HCT116 (cell line): Measurements from ENCODE around the gene CPEB2. TPM values are rescaled to one million over a fixed set of nuclear protein-coding genes. Genes with fewer than 3 reads are reported as not detected.

ENCODE experiments used
- ATAC-seq: fragments of 200-7000 bp; cut with Tn5 transposase; 2 replicates; pipeline ENCODE4 v1.9.1; 2020; ENCODE audit warnings: mild to moderate bottlenecking, moderate library complexity
- BruUV-seq: library from RNA; stranded (reverse); fragments of 400-500 nt; replicated peaks from 2 replicates; lab custom pipeline; 2021; lab: Mats Ljungman, UMichigan
- CTCF ChIA-PET: fragments of 300-600 bp; sonication (Branson Sonifier 250); formaldehyde crosslinking; loops from one replicate; lab custom pipeline; 2021; ENCODE audit warnings: antibody characterized with exemption; lab: Charles Lee
- POLR2A ChIA-PET: fragments of 300-600, 350-600 bp; sonication (Branson Sonifier 250); formaldehyde crosslinking; loops from one replicate; lab custom pipeline; 2021; ENCODE audit warnings: antibody characterized with exemption; lab: Charles Lee
- RAD21 ChIA-PET, 2 experiments: fragments of 300-600 bp; sonication (Branson Sonifier 250); formaldehyde crosslinking; loops; one replicate each; lab custom pipeline; 2023; ENCODE audit warnings: low total read pairs in 2 of 2; ENCODE audit not compliant: uncharacterized antibody in 2 of 2, unreplicated experiment in 2 of 2, low non-redundant PET in 1 of 2; lab: Charles Lee
- DNase-seq: peaks from one replicate; pipeline ENCODE4 v3.0.0-alpha.2; 2010; ENCODE audit warnings: low read depth, low spot score
- H2AFZ ChIP-seq: fragments of 200-600 bp; shearing (Covaris generic), sonication (generic); 2 replicates; pipeline ENCODE4 v1.6.1; 2017; ENCODE audit warnings: low read depth, mixed run types, mixed read lengths, antibody characterized with exemption, low read length; ENCODE audit not compliant: poor library complexity, severe bottlenecking
- H3K27ac ChIP-seq: 2 replicates; pipeline ENCODE4 v1.5.1; 2012; ENCODE audit warnings: low read depth, low read length
- H3K27me3 ChIP-seq: fragments of 200-600 bp; sonication (generic); 2 replicates; pipeline ENCODE4 v1.6.1; 2016; ENCODE audit warnings: mixed run types, low read length, mixed read lengths; ENCODE audit not compliant: insufficient read depth
- H3K36me3 ChIP-seq, 2 experiments: fragments of 200-500 bp in 1 of 2; fragments of 200-600 bp in 1 of 2; sonication (Bioruptor generic) in 1 of 2; sonication (generic) in 1 of 2; 2 replicates each; pipeline versions ENCODE4 v1.5.1 to v1.6.1; 2014 to 2016; ENCODE audit warnings: low read length in 2 of 2, inconsistent platforms in 1 of 2, mixed read lengths in 1 of 2, mixed run types in 1 of 2; ENCODE audit not compliant: insufficient read depth in 2 of 2, control insufficient read depth in 1 of 2
- H3K4me1 ChIP-seq, 2 experiments: fragments of 200-600 bp in 1 of 2; sonication (generic) in 1 of 2; 2 replicates each; pipeline versions ENCODE4 v1.5.1 to v1.6.1; 2012 to 2017; ENCODE audit warnings: low read length in 2 of 2, inconsistent platforms in 1 of 2, mild to moderate bottlenecking in 1 of 2, mixed read lengths in 1 of 2, mixed run types in 1 of 2, moderate library complexity in 1 of 2; ENCODE audit not compliant: insufficient read depth in 2 of 2, control insufficient read depth in 1 of 2
- H3K4me2 ChIP-seq: fragments of 200-600 bp; sonication (generic); 2 replicates; pipeline ENCODE4 v1.6.1; 2017; ENCODE audit warnings: mixed run types, low read length, mixed read lengths
- H3K4me3 ChIP-seq, 2 experiments: fragments of 200-600 bp in 1 of 2; sonication (generic) in 1 of 2; replicated peaks in 1 of 2; 2 replicates each; pipeline ENCODE4 v1.5.1; 2011 to 2016; ENCODE audit warnings: low read length in 2 of 2, control low read depth in 1 of 2, low read depth in 1 of 2, mild to moderate bottlenecking in 1 of 2, mixed read lengths in 1 of 2, mixed run types in 1 of 2
- H3K79me2 ChIP-seq: fragments of 200-600 bp; sonication (generic); 2 replicates; pipeline ENCODE4 v1.6.1; 2017; ENCODE audit warnings: mild to moderate bottlenecking, mixed run types, low read length, moderate library complexity, mixed read lengths; ENCODE audit not compliant: insufficient read depth
- H3K9ac ChIP-seq: fragments of 200-600 bp; sonication (generic); 2 replicates; pipeline ENCODE4 v1.6.1; 2016; ENCODE audit warnings: low read length, mixed read lengths
- H3K9me2 ChIP-seq: fragments of 200-600 bp; sonication (generic), shearing (Covaris generic); 2 replicates; pipeline ENCODE4 v1.6.1; 2017; ENCODE audit warnings: mixed run types, mild to moderate bottlenecking, moderate library complexity; ENCODE audit not compliant: insufficient read depth
- H3K9me3 ChIP-seq, 2 experiments: fragments of 200-500 bp in 1 of 2; fragments of 200-600 bp in 1 of 2; sonication (Bioruptor generic) in 1 of 2; sonication (generic) in 1 of 2; 2 replicates each; pipeline ENCODE4 v1.6.1; 2014 to 2017; ENCODE audit warnings: low read length in 2 of 2, mixed read lengths in 2 of 2, inconsistent platforms in 1 of 2, low read depth in 1 of 2, mild to moderate bottlenecking in 1 of 2, mixed run types in 1 of 2, moderate library complexity in 1 of 2; ENCODE audit not compliant: control insufficient read depth in 1 of 2, insufficient read depth in 1 of 2
- H4K20me1 ChIP-seq: fragments of 200-600 bp; sonication (generic), shearing (Covaris generic); 2 replicates; pipeline ENCODE4 v1.6.1; 2017; ENCODE audit warnings: mixed run types, mild to moderate bottlenecking, moderate library complexity; ENCODE audit not compliant: insufficient read depth
- CBX3 ChIP-seq: IDR thresholded peaks from 2 replicates; pipeline ENCODE4 v1.6.1; 2012; ENCODE audit warnings: low read depth
- ELF1 ChIP-seq: IDR thresholded peaks from 2 replicates; pipeline ENCODE4 v1.6.1; 2012; ENCODE audit warnings: low read depth, borderline replicate concordance
- EZH2phosphoT487 ChIP-seq: fragments of 200-600 bp; IDR thresholded peaks from 2 replicates; pipeline ENCODE4 v1.6.1; 2018; ENCODE audit warnings: antibody characterized with exemption, borderline replicate concordance
- FOSL1 ChIP-seq: IDR thresholded peaks from 2 replicates; pipeline ENCODE4 v1.6.1; 2012; ENCODE audit warnings: low read depth
- POLR2A ChIP-seq: IDR thresholded peaks from 2 replicates; pipeline ENCODE4 v1.7.0; 2011; ENCODE audit warnings: borderline replicate concordance; ENCODE audit not compliant: insufficient read depth, insufficient read length; ENCODE audit errors: extremely low read depth
- RAD21 ChIP-seq: IDR thresholded peaks from 2 replicates; pipeline ENCODE4 v1.6.1; 2012; ENCODE audit warnings: low read depth, mild to moderate bottlenecking
- SIN3A ChIP-seq: IDR thresholded peaks from 2 replicates; pipeline ENCODE4 v1.6.1; 2012; ENCODE audit warnings: low read depth
- TCF7L2 ChIP-seq: IDR thresholded peaks from 2 replicates; pipeline ENCODE4 v1.7.0; 2011; ENCODE audit warnings: borderline replicate concordance, inconsistent platforms; ENCODE audit not compliant: insufficient read depth, insufficient read length; ENCODE audit errors: extremely low read depth
- intact Hi-C: fragments of 100-400 bp; cut with micrococcal nuclease; formaldehyde crosslinking; loops from 2 replicates; pipeline ENCODE4 v1.10.0; 2022
- total RNA-seq: library from RNA; stranded (reverse); gene quantifications from one replicate; pipeline ENCODE4 v1.2.1, GENCODE V29; 2021; ENCODE audit not compliant: unreplicated experiment
- TF ChIP-seq, protein P1 (sequence below): IDR thresholded peaks from 2 replicates; pipeline ENCODE4 v1.6.1; 2012; ENCODE audit warnings: low read depth
- TF ChIP-seq, protein P2 (sequence below): IDR thresholded peaks from 2 replicates; pipeline ENCODE4 v1.6.1; 2011; ENCODE audit warnings: mild to moderate bottlenecking, low read length, moderate library complexity; ENCODE audit not compliant: insufficient replicate concordance; ENCODE audit errors: extremely low read depth
- TF ChIP-seq, protein P3 (sequence below), 3 experiments: fragments of 200-600 bp in 1 of 3; sonication (generic) in 1 of 3; IDR thresholded peaks in 2 of 3; conservative IDR thresholded peaks in 1 of 3; 2 replicates each; pipeline ENCODE4 v1.5.1; 2012 to 2017; ENCODE audit warnings: low read depth in 2 of 3, low read length in 2 of 3, antibody characterized with exemption in 1 of 3, borderline replicate concordance in 1 of 3, control low read depth in 1 of 3, mild to moderate bottlenecking in 1 of 3, mixed read lengths in 1 of 3, mixed run types in 1 of 3, moderate library complexity in 1 of 3; ENCODE audit not compliant: insufficient read depth in 1 of 3

Gene CPEB2
- total RNA-seq, 1 experiment from 2014 or later: 1.3 TPM

DNA sequence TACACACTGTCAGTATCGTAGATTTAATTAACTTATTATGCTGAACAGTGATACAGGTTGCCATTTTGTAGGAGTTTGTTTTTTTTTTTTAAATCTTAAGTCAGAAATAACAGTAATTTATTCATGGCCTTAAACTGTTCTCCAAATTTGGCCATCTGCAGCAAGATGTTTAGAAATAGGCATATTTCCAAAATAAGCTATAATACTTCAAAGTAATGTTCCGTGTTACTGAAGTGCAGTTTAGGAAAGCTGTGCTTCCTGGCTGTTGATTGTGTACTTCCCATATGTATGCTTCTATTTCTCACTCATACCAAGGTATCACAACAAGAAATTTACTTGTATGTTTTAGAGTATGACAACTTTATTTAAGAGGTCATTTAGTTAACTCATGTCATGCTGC is 28.9 kb downstream of the CPEB2 start:
- H3K4me2 ChIP-seq: no peak overlapping the region
- DNase-seq (no peak), ATAC-seq (no peak)
- no peak overlapping the region for H3K27ac ChIP-seq
- no peak overlapping the region for H2AFZ ChIP-seq
- no peaks in the 10 kb centered on the region for H3K27me3 ChIP-seq
- intact Hi-C loops: no loop called here
- no peak overlapping the region for H3K9ac ChIP-seq
- H3K4me1 ChIP-seq: no peaks in the 10 kb centered on the region
- ChIA-PET CTCF (no interaction called here), RAD21 (no interaction called here), POLR2A (no interaction called here)
- H3K9me2 ChIP-seq: no peaks in the 10 kb centered on the region
- no peak overlapping the region for H3K4me3 ChIP-seq
- no TSS peak for BruUV-seq
- no peaks in the 10 kb centered on the region for H3K79me2 ChIP-seq
- no peak for TF ChIP-seq POLR2A
- no peak for TF ChIP-seq CBX3
- TF ChIP-seq SIN3A: no peak
- TF ChIP-seq, protein P1, sequence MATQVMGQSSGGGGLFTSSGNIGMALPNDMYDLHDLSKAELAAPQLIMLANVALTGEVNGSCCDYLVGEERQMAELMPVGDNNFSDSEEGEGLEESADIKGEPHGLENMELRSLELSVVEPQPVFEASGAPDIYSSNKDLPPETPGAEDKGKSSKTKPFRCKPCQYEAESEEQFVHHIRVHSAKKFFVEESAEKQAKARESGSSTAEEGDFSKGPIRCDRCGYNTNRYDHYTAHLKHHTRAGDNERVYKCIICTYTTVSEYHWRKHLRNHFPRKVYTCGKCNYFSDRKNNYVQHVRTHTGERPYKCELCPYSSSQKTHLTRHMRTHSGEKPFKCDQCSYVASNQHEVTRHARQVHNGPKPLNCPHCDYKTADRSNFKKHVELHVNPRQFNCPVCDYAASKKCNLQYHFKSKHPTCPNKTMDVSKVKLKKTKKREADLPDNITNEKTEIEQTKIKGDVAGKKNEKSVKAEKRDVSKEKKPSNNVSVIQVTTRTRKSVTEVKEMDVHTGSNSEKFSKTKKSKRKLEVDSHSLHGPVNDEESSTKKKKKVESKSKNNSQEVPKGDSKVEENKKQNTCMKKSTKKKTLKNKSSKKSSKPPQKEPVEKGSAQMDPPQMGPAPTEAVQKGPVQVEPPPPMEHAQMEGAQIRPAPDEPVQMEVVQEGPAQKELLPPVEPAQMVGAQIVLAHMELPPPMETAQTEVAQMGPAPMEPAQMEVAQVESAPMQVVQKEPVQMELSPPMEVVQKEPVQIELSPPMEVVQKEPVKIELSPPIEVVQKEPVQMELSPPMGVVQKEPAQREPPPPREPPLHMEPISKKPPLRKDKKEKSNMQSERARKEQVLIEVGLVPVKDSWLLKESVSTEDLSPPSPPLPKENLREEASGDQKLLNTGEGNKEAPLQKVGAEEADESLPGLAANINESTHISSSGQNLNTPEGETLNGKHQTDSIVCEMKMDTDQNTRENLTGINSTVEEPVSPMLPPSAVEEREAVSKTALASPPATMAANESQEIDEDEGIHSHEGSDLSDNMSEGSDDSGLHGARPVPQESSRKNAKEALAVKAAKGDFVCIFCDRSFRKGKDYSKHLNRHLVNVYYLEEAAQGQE: no peak
- TF ChIP-seq, protein P2, sequence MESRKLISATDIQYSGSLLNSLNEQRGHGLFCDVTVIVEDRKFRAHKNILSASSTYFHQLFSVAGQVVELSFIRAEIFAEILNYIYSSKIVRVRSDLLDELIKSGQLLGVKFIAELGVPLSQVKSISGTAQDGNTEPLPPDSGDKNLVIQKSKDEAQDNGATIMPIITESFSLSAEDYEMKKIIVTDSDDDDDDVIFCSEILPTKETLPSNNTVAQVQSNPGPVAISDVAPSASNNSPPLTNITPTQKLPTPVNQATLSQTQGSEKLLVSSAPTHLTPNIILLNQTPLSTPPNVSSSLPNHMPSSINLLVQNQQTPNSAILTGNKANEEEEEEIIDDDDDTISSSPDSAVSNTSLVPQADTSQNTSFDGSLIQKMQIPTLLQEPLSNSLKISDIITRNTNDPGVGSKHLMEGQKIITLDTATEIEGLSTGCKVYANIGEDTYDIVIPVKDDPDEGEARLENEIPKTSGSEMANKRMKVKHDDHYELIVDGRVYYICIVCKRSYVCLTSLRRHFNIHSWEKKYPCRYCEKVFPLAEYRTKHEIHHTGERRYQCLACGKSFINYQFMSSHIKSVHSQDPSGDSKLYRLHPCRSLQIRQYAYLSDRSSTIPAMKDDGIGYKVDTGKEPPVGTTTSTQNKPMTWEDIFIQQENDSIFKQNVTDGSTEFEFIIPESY: no peak
- no peak for TF ChIP-seq EZH2phosphoT487
- TF ChIP-seq TCF7L2: no peak
- TF ChIP-seq ELF1: no peak
- no peak for TF ChIP-seq RAD21
- no peak for TF ChIP-seq FOSL1
- TF ChIP-seq, protein P3, sequence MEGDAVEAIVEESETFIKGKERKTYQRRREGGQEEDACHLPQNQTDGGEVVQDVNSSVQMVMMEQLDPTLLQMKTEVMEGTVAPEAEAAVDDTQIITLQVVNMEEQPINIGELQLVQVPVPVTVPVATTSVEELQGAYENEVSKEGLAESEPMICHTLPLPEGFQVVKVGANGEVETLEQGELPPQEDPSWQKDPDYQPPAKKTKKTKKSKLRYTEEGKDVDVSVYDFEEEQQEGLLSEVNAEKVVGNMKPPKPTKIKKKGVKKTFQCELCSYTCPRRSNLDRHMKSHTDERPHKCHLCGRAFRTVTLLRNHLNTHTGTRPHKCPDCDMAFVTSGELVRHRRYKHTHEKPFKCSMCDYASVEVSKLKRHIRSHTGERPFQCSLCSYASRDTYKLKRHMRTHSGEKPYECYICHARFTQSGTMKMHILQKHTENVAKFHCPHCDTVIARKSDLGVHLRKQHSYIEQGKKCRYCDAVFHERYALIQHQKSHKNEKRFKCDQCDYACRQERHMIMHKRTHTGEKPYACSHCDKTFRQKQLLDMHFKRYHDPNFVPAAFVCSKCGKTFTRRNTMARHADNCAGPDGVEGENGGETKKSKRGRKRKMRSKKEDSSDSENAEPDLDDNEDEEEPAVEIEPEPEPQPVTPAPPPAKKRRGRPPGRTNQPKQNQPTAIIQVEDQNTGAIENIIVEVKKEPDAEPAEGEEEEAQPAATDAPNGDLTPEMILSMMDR (IDR thresholded peaks at IDR 0.05 in 2 of 3, conservative IDR thresholded peaks at IDR 0.05 in 1 of 3; ENCODE audit: borderline replicate concordance in 1 of 3, insufficient read depth in 1 of 3, low read depth in 2 of 3, low read length in 2 of 3): no peak
- no peaks in the 10 kb centered on the region for H3K36me3 ChIP-seq
- no peaks in the 10 kb centered on the region for H3K9me3 ChIP-seq
- H4K20me1 ChIP-seq: no peaks in the 10 kb centered on the region
